HL-60 (cell line): ENCODE results near the gene TMEM53.

ENCODE experiments used
- CTCF ChIP-seq: IDR thresholded peaks from one replicate; pipeline ENCODE4 v1.5.1; 2011; ENCODE audit warnings: low read length, control low read depth, inconsistent platforms; ENCODE audit not compliant: insufficient read depth
- POLR2AphosphoS5 ChIP-seq: IDR thresholded peaks from 2 replicates; pipeline ENCODE4 v1.6.1; 2012; ENCODE audit warnings: low read depth
- REST ChIP-seq: IDR thresholded peaks from 2 replicates; pipeline ENCODE4 v1.6.1; 2012; ENCODE audit warnings: low read depth; ENCODE audit not compliant: insufficient replicate concordance

- no peak for TF ChIP-seq CTCF
- no peak for TF ChIP-seq REST
- TF ChIP-seq POLR2AphosphoS5 = no peak
Measured at GRCh38 chr1:44646261-44647110, 27.8 kb downstream of the TMEM53 start.
